Esophagus squamous epithelium (tissue), 5 donors: Measurements from ENCODE around the gene RREB1. TPM values are rescaled to one million over a fixed set of nuclear protein-coding genes. Genes with fewer than 3 reads are reported as not detected.

ENCODE experiments used
- DNase-seq: peaks from one replicate; lab custom pipeline; 2025; lab: John Stamatoyannopoulos, UW
- H3K27ac ChIP-seq, 4 donors: fragments of 200-600 bp; sonication (generic); one replicate each; pipeline ENCODE4 v1.5.1; 2016 to 2019; ENCODE audit warnings: mild to moderate bottlenecking in 1 of 4
- H3K27me3 ChIP-seq, 4 donors: fragments of 200-600 bp; sonication (generic); 1 replicate in 3 of 4; 2 replicates in 1 of 4; pipeline versions ENCODE4 v1.5.1 to v1.6.0; 2017 to 2021; ENCODE audit warnings: antibody characterized with exemption in 1 of 4
- H3K36me3 ChIP-seq, 3 donors: fragments of 200-600 bp; sonication (generic); one replicate each; pipeline ENCODE4 v1.5.1; 2016 to 2019
- H3K4me1 ChIP-seq, 3 donors: fragments of 200-600 bp; sonication (generic); one replicate each; pipeline ENCODE4 v1.5.1; 2017 to 2019
- H3K4me3 ChIP-seq, 4 donors: fragments of 200-600 bp; sonication (generic); 1 replicate in 3 of 4; 2 replicates in 1 of 4; pipeline ENCODE4 v1.5.1; 2016 to 2019; ENCODE audit warnings: mild to moderate bottlenecking in 2 of 4, moderate library complexity in 1 of 4
- H3K9me3 ChIP-seq, 3 donors: fragments of 200-600 bp; sonication (generic); one replicate each; pipeline ENCODE4 v1.5.1; 2016 to 2019
- CTCF ChIP-seq, 6 experiments: fragments of 450-650 bp in 4 of 6; fragments of 200-600 bp in 2 of 6; sonication (generic) in 2 of 6; IDR thresholded peaks; one replicate each; pipeline ENCODE4 v1.5.1; 2016 to 2019; ENCODE audit warnings: antibody characterized with exemption in 6 of 6, mild to moderate bottlenecking in 4 of 6, moderate library complexity in 4 of 6
- POLR2A ChIP-seq, 4 donors: fragments of 450-650 bp; IDR thresholded peaks; one replicate each; pipeline ENCODE4 v1.6.1; 2017; ENCODE audit warnings: antibody characterized with exemption in 4 of 4, mild to moderate bottlenecking in 4 of 4, moderate library complexity in 3 of 4
- WGBS, 2 donors: methylation state at CpG; one replicate each; pipeline ENCODE4 v1.1.5; 2018; 5-methylcytosine and 5-hydroxymethylcytosine counted together
- intact Hi-C: fragments of 100-400 bp; cut with DNase I; formaldehyde crosslinking; loops from one replicate; pipeline ENCODE4 v1.15.0; 2022
- total RNA-seq, 4 donors: library from RNA; depleted of rRNA; stranded (reverse); fragments of >200 nt; gene quantifications; one replicate each; pipeline ENCODE4 v1.1.0, GENCODE V29; 2016
- donor health status: DM: yes; HTN: yes; CAD: no.

Gene RREB1
- total RNA-seq, 4 donors from 2014 or later: 41.7 to 79.6 (median 57.5) TPM

- peak overlapping the region in 2 of 4 donors; percentile 41 to 45 for H3K27ac ChIP-seq
- H3K4me1 ChIP-seq: peaks cover 0 to 16% (median 2%) of the 10 kb centered on the region in 3 donors
- no peaks in the 10 kb centered on the region for H3K9me3 ChIP-seq
- intact Hi-C loops: no loop called here
- TF ChIP-seq POLR2A (IDR thresholded peaks at IDR 0.05) (no peak), CTCF (IDR thresholded peaks at IDR 0.05) (no peak)
- peaks cover 17 to 100% (median 52%) of the 10 kb centered on the region in 3 donors for H3K36me3 ChIP-seq
- H3K4me3 ChIP-seq: no peak overlapping the region
- H3K27me3 ChIP-seq: no peaks in the 10 kb centered on the region
- 57 to 63% methylated on average over 1 of the region's 1 CpG for WGBS, 2 donors
- DNase-seq: no peak
Measured at GRCh38 chr6:7184502-7184901, 76.7 kb downstream of the RREB1 start.

- Histone ChIP-seq H3K36me3 (peaks cover 18 to 100% (median 60%) of the 10 kb centered on the region in 3 donors), H3K27me3 (no peaks in the 10 kb centered on the region), H3K4me3 (no peak overlapping the region), H3K27ac (no peak overlapping the region), H3K9me3 (no peaks in the 10 kb centered on the region), H3K4me1 (peaks cover 0 to 16% (median 2%) of the 10 kb centered on the region in 3 donors)
- 77 to 91% methylated on average over 3 to 4 of the region's 4 CpGs for WGBS, 2 donors
- no peak for DNase-seq
- intact Hi-C loops: no loop called here
- TF ChIP-seq CTCF (IDR thresholded peaks at IDR 0.05) (no peak), POLR2A (IDR thresholded peaks at IDR 0.05) (no peak)
Measured at GRCh38 chr6:7185561-7185960, 77.8 kb downstream of the RREB1 start.

- Histone ChIP-seq H3K4me3 (no peak overlapping the region), H3K9me3 (no peaks in the 10 kb centered on the region), H3K27ac (peak overlapping the region in 2 of 4 donors; percentile 5 to 20), H3K36me3 (peaks cover 18 to 98% (median 45%) of the 10 kb centered on the region in 3 donors), H3K4me1 (peaks cover 0 to 13% (median 2%) of the 10 kb centered on the region in 3 donors), H3K27me3 (no peaks in the 10 kb centered on the region)
- WGBS, 2 donors: 68 to 86% methylated on average over 4 to 5 of the region's 5 CpGs
- intact Hi-C loops: no loop called here
- no peak for DNase-seq
- TF ChIP-seq POLR2A (IDR thresholded peaks at IDR 0.05) (no peak), CTCF (IDR thresholded peaks at IDR 0.05) (no peak)
Measured at GRCh38 chr6:7188492-7188891, 80.7 kb downstream of the RREB1 start.

- WGBS, 2 donors: 85 to 98% methylated on average over 2 to 7 of the region's 9 CpGs
- TF ChIP-seq CTCF (IDR thresholded peaks at IDR 0.05): no peak
- TF ChIP-seq POLR2A (IDR thresholded peaks at IDR 0.05): no peak
- peaks cover 0 to 8% (median 0%) of the 10 kb centered on the region in 3 donors for H3K4me1 ChIP-seq
- H3K36me3 ChIP-seq: peaks cover 18 to 98% (median 45%) of the 10 kb centered on the region in 3 donors
- H3K4me3 ChIP-seq: no peak overlapping the region
- no peak for DNase-seq
- peak overlapping the region in 3 of 4 donors; percentile 2 to 64 (median 5) for H3K27ac ChIP-seq
- intact Hi-C loops: no loop called here
- no peaks in the 10 kb centered on the region for H3K9me3 ChIP-seq
- no peaks in the 10 kb centered on the region for H3K27me3 ChIP-seq
Measured at GRCh38 chr6:7189101-7189758, 81.5 kb downstream of the RREB1 start.

- 94 to 100% methylated on average over 2 of the region's 2 CpGs for WGBS, 2 donors
- peaks cover 18 to 89% (median 40%) of the 10 kb centered on the region in 3 donors for H3K36me3 ChIP-seq
- no peak for DNase-seq
Measured at GRCh38 chr6:7190791-7191190, 83.0 kb downstream of the RREB1 start.

More at GRCh38 chr6:7190791-7191190, 83.0 kb downstream of the RREB1 start:
- H3K27me3 ChIP-seq: no peaks in the 10 kb centered on the region
- H3K4me1 ChIP-seq: peaks cover 0 to 18% (median 7%) of the 10 kb centered on the region in 3 donors
- H3K9me3 ChIP-seq: no peaks in the 10 kb centered on the region
- intact Hi-C loops: no loop called here
- H3K4me3 ChIP-seq: no peak overlapping the region
- TF ChIP-seq POLR2A (IDR thresholded peaks at IDR 0.05): no peak
- no peak for TF ChIP-seq CTCF (IDR thresholded peaks at IDR 0.05)
- no peak overlapping the region for H3K27ac ChIP-seq
